Keratinocyte (primary cell): Measurements from ENCODE around the gene CUEDC1.

ENCODE experiments used
- CTCF ChIP-seq, 3 experiments: IDR thresholded peaks in 1 of 3; conservative IDR thresholded peaks in 1 of 3; optimal IDR thresholded peaks in 1 of 3; 2 replicates in 2 of 3; 3 replicates in 1 of 3; pipeline versions ENCODE3 to v1.5.1; 2011; ENCODE audit warnings: low read length in 3 of 3, mild to moderate bottlenecking in 3 of 3, moderate library complexity in 2 of 3, control low read depth in 1 of 3, inconsistent platforms in 1 of 3; ENCODE audit not compliant: insufficient read depth in 2 of 3; ENCODE audit errors: extremely low read depth in 1 of 3
- EZH2 ChIP-seq: IDR thresholded peaks from one replicate; pipeline ENCODE4 v1.6.1; 2012; ENCODE audit warnings: inconsistent platforms, mild to moderate bottlenecking, low read length, moderate library complexity

GRCh38 chr17:57962279-57963148 lies 7.3 kb upstream of the CUEDC1 start:
- TF ChIP-seq CTCF (optimal IDR thresholded peaks at IDR 0.05 in 1 of 3, IDR thresholded peaks at IDR 0.05 in 1 of 3, conservative IDR thresholded peaks at IDR 0.05 in 1 of 3; ENCODE audit: extremely low read depth in 1 of 3, insufficient read depth in 2 of 3, low read length in 3 of 3) (no peak), EZH2 (no peak)
